D341Med (cell line): ENCODE measurements around the gene MOB3B.

ENCODE experiments used
- DNase-seq: peaks from one replicate; pipeline ENCODE4 v3.0.0; 2012; ENCODE audit warnings: low spot score

Gene MOB3B

GRCh38 chr9:27365707-27366376 is 163.8 kb downstream of the MOB3B start:
- DNase-seq, result no peak

- DNase-seq, result no peak
These were observed 167.0 kb downstream of the MOB3B start for GRCh38 chr9:27362447-27363210.

- DNase-seq, result no peak
These were observed 168.1 kb downstream of the MOB3B start for GRCh38 chr9:27361492-27361891.

- DNase-seq, result no peak
These were observed 169.9 kb downstream of the MOB3B start for GRCh38 chr9:27359763-27360162.

GRCh38 chr9:27358007-27358406 is 171.6 kb downstream of the MOB3B start:
- DNase-seq, result no peak

GRCh38 chr9:27356446-27356845 is 173.2 kb downstream of the MOB3B start:
- no peak for DNase-seq

GRCh38 chr9:27355166-27355565 is 174.4 kb downstream of the MOB3B start:
- no peak for DNase-seq

GRCh38 chr9:27353474-27354229 is 176.0 kb downstream of the MOB3B start:
- no peak for DNase-seq

- DNase-seq, result no peak
These were observed 176.5 kb downstream of the MOB3B start for GRCh38 chr9:27353166-27353473.

- DNase-seq, result no peak
These were observed 177.0 kb downstream of the MOB3B start for GRCh38 chr9:27352457-27353165.

GRCh38 chr9:27351438-27351837 is 178.2 kb downstream of the MOB3B start:
- no peak for DNase-seq

- no peak for DNase-seq
These were observed 179.1 kb downstream of the MOB3B start for GRCh38 chr9:27350382-27350976.

- no peak for DNase-seq
These were observed 179.9 kb downstream of the MOB3B start for GRCh38 chr9:27349698-27350080.

- no peak for DNase-seq
These were observed 180.6 kb downstream of the MOB3B start for GRCh38 chr9:27348785-27349697.

GRCh38 chr9:27347889-27348288 is 181.7 kb downstream of the MOB3B start:
- no peak for DNase-seq

- DNase-seq, result no peak
These were observed 184.8 kb downstream of the MOB3B start for GRCh38 chr9:27344776-27345175.

GRCh38 chr9:27341545-27342294 is 187.9 kb downstream of the MOB3B start:
- DNase-seq, result no peak

- no peak for DNase-seq
These were observed 188.6 kb downstream of the MOB3B start for GRCh38 chr9:27340961-27341511.

GRCh38 chr9:27340285-27340674 is 189.3 kb downstream of the MOB3B start:
- no peak for DNase-seq

- DNase-seq, result no peak
These were observed 189.8 kb downstream of the MOB3B start for GRCh38 chr9:27339661-27340284.
